ENCODE data around the gene ZBTB8OS. TPM values are rescaled to one million over a fixed set of nuclear protein-coding genes. Genes with fewer than 3 reads are reported as not detected.
"Not testable (repeated sequence)": the region's sequence is repeated elsewhere in the genome, so short reads cannot be mapped to it uniquely, and the experiment has no call there.

The ZBTB8OS gene
- polyA plus RNA-seq, 1 donor from 2014 or later: 78.1 TPM

- Mint-ChIP-seq H3K9me3 (no peaks in the 10 kb centered on the region), H3K36me3 (peaks cover 2% of the 10 kb centered on the region), H3K27me3 (no peaks in the 10 kb centered on the region), H3K4me3 (no peak overlapping the region), H3K27ac (peak overlapping the region in 2 of 3 donors; percentile 6 to 89), H3K4me1 (peaks cover 0 to 6% (median 5%) of the 10 kb centered on the region in 3 donors)
Measured at GRCh38 chr1:32632829-32633228, 17.5 kb downstream of the ZBTB8OS start.

- not testable (repeated sequence) for H3K9me3 Mint-ChIP-seq, H3K4me3 Mint-ChIP-seq, H3K27ac Mint-ChIP-seq, H3K27me3 Mint-ChIP-seq, H3K36me3 Mint-ChIP-seq
- H3K4me1 Mint-ChIP-seq: peaks cover 8 to 17% (median 11%) of the 10 kb centered on the region in 3 donors
Measured at GRCh38 chr1:32630173-32630572, 20.2 kb downstream of the ZBTB8OS start.

- no peaks in the 10 kb centered on the region for H3K27me3 Mint-ChIP-seq
- peak overlapping the region; percentile 78 to 94 (median 93) for H3K27ac Mint-ChIP-seq
- no peaks in the 10 kb centered on the region for H3K9me3 Mint-ChIP-seq
- H3K4me3 Mint-ChIP-seq: peak overlapping the region; percentile 47 to 91 (median 68)
- peaks cover 22 to 28% (median 25%) of the 10 kb centered on the region in 3 donors for H3K4me1 Mint-ChIP-seq
- H3K36me3 Mint-ChIP-seq: peaks cover 3% of the 10 kb centered on the region
Measured at GRCh38 chr1:32627596-32628162, 22.7 kb downstream of the ZBTB8OS start.

GRCh38 chr1:32626176-32626575, 24.2 kb downstream of the ZBTB8OS start:
- Mint-ChIP-seq H3K36me3 (peaks cover 3% of the 10 kb centered on the region), H3K4me3 (no peak overlapping the region), H3K4me1 (peaks cover 22 to 28% (median 25%) of the 10 kb centered on the region in 3 donors), H3K9me3 (peaks cover 0 to 2% (median 0%) of the 10 kb centered on the region in 3 donors), H3K27ac (no peak overlapping the region), H3K27me3 (no peaks in the 10 kb centered on the region)

- peaks cover 0 to 2% (median 0%) of the 10 kb centered on the region in 3 donors for H3K9me3 Mint-ChIP-seq
- H3K36me3 Mint-ChIP-seq: peaks cover 6% of the 10 kb centered on the region
- H3K27me3 Mint-ChIP-seq: no peaks in the 10 kb centered on the region
- peak overlapping the region in 1 of 3 donors; percentile 59 for H3K27ac Mint-ChIP-seq
- peaks cover 22 to 28% (median 25%) of the 10 kb centered on the region in 3 donors for H3K4me1 Mint-ChIP-seq
- peak overlapping the region in 1 of 4 donors; percentile 34 for H3K4me3 Mint-ChIP-seq
Measured at GRCh38 chr1:32623775-32624174, 26.6 kb downstream of the ZBTB8OS start.

- Mint-ChIP-seq H3K36me3 (peaks cover 6% of the 10 kb centered on the region), H3K27ac (peak overlapping the region in 1 of 3 donors; percentile 83), H3K27me3 (no peaks in the 10 kb centered on the region), H3K4me1 (peaks cover 22 to 28% (median 25%) of the 10 kb centered on the region in 3 donors), H3K9me3 (peaks cover 0 to 2% (median 0%) of the 10 kb centered on the region in 3 donors), H3K4me3 (no peak overlapping the region)
Measured at GRCh38 chr1:32622806-32623681, 27.3 kb downstream of the ZBTB8OS start.

GRCh38 chr1:32622205-32622604, 28.1 kb downstream of the ZBTB8OS start:
- Mint-ChIP-seq H3K27ac (peak overlapping the region in 1 of 3 donors; percentile 35), H3K4me3 (no peak overlapping the region), H3K4me1 (peaks cover 17 to 22% (median 20%) of the 10 kb centered on the region in 3 donors), H3K27me3 (no peaks in the 10 kb centered on the region), H3K9me3 (peaks cover 0 to 2% (median 0%) of the 10 kb centered on the region in 3 donors), H3K36me3 (peaks cover 6% of the 10 kb centered on the region)

- no peak overlapping the region for H3K4me3 Mint-ChIP-seq
- H3K27ac Mint-ChIP-seq: no peak overlapping the region
- peaks cover 14 to 18% (median 16%) of the 10 kb centered on the region in 3 donors for H3K4me1 Mint-ChIP-seq
- H3K9me3 Mint-ChIP-seq: peaks cover 0 to 2% (median 0%) of the 10 kb centered on the region in 3 donors
- no peaks in the 10 kb centered on the region for H3K27me3 Mint-ChIP-seq
- H3K36me3 Mint-ChIP-seq: peaks cover 6% of the 10 kb centered on the region
Measured at GRCh38 chr1:32619701-32620485, 30.5 kb downstream of the ZBTB8OS start.

- peak overlapping the region in 1 of 3 donors; percentile 23 for H3K27ac Mint-ChIP-seq
- H3K27me3 Mint-ChIP-seq: no peaks in the 10 kb centered on the region
- H3K4me3 Mint-ChIP-seq: no peak overlapping the region
- peaks cover 8 to 11% (median 10%) of the 10 kb centered on the region in 3 donors for H3K4me1 Mint-ChIP-seq
- H3K36me3 Mint-ChIP-seq: peaks cover 6% of the 10 kb centered on the region
- H3K9me3 Mint-ChIP-seq: peaks cover 0 to 2% (median 0%) of the 10 kb centered on the region in 3 donors
Measured at GRCh38 chr1:32618673-32619221, 31.6 kb downstream of the ZBTB8OS start.

- Mint-ChIP-seq H3K9me3 (no peaks in the 10 kb centered on the region), H3K27me3 (peaks cover 2% of the 10 kb centered on the region), H3K27ac (no peak overlapping the region), H3K4me3 (peak overlapping the region in 1 of 4 donors; percentile 14), H3K4me1 (peaks cover 1 to 5% (median 4%) of the 10 kb centered on the region in 3 donors), H3K36me3 (no peaks in the 10 kb centered on the region)
Measured at GRCh38 chr1:32613472-32613871, 36.9 kb downstream of the ZBTB8OS start.

GRCh38 chr1:32612189-32612881, 38.0 kb downstream of the ZBTB8OS start:
- Mint-ChIP-seq H3K27ac (peak overlapping the region in 1 of 3 donors; percentile 71), H3K4me1 (peaks cover 1 to 5% (median 4%) of the 10 kb centered on the region in 3 donors), H3K4me3 (peak overlapping the region; percentile 58 to 87 (median 71)), H3K9me3 (no peaks in the 10 kb centered on the region), H3K36me3 (no peaks in the 10 kb centered on the region), H3K27me3 (peaks cover 2% of the 10 kb centered on the region)

- H3K27ac Mint-ChIP-seq: no peak overlapping the region
- no peaks in the 10 kb centered on the region for H3K9me3 Mint-ChIP-seq
- peaks cover 1 to 5% (median 4%) of the 10 kb centered on the region in 3 donors for H3K4me1 Mint-ChIP-seq
- H3K36me3 Mint-ChIP-seq: no peaks in the 10 kb centered on the region
- peaks cover 2% of the 10 kb centered on the region for H3K27me3 Mint-ChIP-seq
- peak overlapping the region; percentile 58 to 87 (median 71) for H3K4me3 Mint-ChIP-seq
Measured at GRCh38 chr1:32611859-32612188, 38.5 kb downstream of the ZBTB8OS start.

- Mint-ChIP-seq H3K4me1 (peaks cover 1 to 5% (median 4%) of the 10 kb centered on the region in 3 donors), H3K27ac (no peak overlapping the region), H3K36me3 (no peaks in the 10 kb centered on the region)
Measured at GRCh38 chr1:32609180-32609579, 41.2 kb downstream of the ZBTB8OS start.

More at GRCh38 chr1:32609180-32609579, 41.2 kb downstream of the ZBTB8OS start:
- peak overlapping the region in 1 of 4 donors; percentile 41 for H3K4me3 Mint-ChIP-seq
- H3K9me3 Mint-ChIP-seq: no peaks in the 10 kb centered on the region
- peaks cover 2% of the 10 kb centered on the region for H3K27me3 Mint-ChIP-seq
